RCC 7860 (cell line): ENCODE results near the gene FNDC10.

Experiments used
- DNase-seq: peaks from one replicate; pipeline ENCODE4 v3.0.0-alpha.2; 2015; ENCODE audit warnings: low spot score
- FAIRE-seq: peaks from 2 replicates; lab custom pipeline; 2012; peaks lifted over from hg19 to GRCh38; lab: Jason Lieb, UNC

FNDC10 gene

DNA sequence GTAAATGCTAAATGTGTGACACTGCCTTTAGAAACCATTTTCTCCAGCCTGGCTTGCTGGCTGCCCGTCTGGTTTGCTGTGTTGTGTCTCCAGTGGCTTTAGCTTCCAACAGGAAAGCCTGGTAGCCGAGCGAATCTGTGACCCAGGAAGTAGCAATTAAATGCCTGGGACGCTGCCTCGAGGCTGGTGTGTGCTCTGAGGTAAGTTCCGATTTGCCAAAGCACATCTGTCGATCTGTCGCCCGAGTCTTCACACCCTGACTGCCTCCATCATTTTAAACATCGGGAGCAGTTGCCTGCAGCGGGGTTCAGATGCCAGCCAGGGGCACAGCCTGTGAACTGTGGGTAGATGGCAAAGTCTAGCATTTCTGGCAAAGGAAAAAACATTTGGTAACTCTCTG, 17.6 kb upstream of the FNDC10 start:
- DNase-seq, result no peak
- no peak for FAIRE-seq

DNA sequence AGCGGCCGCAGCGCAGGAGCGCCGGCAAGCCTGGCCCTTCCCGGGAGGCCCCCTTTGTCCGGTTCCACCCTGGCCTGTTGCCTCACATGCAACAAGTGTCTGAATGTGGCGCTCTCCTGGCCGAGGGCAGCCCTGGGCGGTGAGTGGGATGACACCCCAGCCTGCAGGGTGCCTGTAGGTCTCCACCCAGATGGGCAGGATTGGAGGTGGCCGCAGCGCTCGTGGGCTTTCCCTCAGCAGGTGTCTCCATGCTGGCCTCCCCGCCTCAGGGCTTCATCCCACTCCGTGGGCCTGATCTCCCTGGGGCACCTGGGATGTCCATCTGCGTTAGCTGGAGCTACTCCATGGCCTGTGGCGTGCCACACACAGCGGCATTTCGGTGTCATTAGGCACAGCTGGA, 16.9 kb upstream of the FNDC10 start:
- FAIRE-seq (no peak), DNase-seq (no peak)

DNA sequence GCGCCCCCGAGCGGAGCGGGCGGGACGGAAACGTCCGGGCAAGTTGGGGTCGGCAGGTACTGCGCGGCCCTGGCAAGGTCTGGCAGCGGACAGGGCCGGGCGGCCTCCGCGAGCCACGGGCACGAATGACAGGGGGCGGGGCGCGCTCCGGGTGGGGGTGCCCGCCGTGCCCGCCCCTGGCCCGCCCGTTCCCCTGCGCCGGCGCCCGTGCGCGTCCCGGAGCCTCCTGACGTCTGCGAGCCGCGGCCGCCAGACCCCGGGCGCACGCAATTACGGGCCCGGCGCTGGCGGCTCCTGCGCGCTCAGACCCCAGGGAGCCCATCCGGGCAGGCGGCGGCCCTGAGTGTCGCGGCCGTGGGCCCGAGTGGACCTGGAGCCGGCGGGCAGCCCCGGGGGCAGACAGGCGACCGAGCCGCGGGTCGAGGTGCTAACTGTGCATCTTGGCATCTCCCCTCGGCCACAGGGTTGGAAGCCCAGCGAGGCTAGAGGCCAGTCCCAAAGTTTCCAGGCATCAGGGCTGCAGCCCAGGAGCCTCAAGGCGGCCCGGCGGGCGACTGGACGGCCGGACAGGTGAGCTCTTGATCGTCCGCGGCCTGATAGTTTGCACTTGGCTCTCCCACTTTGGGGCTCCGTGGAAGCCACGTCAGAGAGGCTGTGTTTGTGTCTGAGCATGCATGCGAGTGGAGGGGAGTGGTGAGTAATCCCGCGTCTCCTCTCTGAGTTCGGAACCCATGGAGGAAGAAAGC, 16.3 kb upstream of the FNDC10 start:
- DNase-seq (no peak), FAIRE-seq (no peak)

DNA sequence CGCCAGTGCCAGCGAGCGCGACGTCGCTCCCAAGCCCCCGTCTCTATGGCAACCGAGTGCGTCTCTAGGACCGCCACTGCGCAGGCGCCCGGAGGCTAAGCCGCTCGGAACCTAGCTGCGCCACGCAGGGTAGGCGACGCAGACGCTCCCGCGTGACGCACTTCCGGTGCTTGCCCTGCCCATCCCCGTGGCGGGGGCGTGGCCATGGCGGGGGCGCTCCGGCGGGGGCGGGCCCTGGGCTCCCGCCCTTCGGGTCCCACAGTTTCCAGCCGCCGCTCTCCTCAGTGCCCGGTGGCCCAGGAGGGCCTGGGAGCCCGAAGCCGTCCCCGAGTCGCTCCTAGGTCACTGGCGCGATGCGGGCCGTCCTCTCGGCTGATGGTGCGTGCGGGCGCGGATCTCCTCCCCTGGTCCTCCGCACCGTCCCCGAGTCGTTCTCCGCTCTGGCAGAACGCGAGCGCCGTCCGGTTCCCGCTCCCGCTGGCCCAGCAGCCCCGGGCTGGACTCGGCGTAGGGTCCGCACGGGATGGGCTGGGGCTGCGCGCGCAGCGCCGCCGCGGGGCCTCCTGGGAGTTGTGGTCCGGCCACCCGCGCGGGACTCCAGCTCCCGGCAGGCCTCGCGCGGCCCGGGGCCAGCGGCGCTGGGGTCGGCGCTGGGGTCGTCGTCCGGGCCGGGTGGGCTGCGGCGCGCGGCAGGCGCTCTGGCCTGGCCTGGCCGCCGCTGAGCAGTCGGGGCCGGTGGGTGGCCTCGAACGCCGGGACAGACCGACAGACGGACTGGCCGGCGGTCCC, 15.5 kb upstream of the FNDC10 start, which contains the start of gene MIB2:
Gene MIB2 (plus strand): TSS at position 245 of the 789 bp plus-strand sequence. CDS start 7,953 bp downstream, outside the sequence.
- peak; percentile 94 for DNase-seq
- no peak for FAIRE-seq

DNA sequence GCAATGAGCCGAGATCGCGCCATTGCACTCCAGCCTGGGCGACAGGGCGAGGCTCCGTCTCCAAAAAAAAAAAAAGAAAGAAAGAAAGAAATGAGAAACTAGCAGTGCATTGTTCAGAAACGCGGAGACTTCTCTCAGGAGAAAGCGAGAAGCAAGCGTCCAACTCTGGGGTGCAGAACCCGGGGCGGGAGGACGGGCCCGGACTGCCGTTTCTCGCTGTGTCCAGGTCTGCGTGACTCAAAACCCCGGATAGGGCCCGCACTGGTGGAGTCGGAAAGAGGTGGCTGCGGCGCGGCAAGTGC, 15.0 kb upstream of the FNDC10 start:
- FAIRE-seq, result no peak

DNA sequence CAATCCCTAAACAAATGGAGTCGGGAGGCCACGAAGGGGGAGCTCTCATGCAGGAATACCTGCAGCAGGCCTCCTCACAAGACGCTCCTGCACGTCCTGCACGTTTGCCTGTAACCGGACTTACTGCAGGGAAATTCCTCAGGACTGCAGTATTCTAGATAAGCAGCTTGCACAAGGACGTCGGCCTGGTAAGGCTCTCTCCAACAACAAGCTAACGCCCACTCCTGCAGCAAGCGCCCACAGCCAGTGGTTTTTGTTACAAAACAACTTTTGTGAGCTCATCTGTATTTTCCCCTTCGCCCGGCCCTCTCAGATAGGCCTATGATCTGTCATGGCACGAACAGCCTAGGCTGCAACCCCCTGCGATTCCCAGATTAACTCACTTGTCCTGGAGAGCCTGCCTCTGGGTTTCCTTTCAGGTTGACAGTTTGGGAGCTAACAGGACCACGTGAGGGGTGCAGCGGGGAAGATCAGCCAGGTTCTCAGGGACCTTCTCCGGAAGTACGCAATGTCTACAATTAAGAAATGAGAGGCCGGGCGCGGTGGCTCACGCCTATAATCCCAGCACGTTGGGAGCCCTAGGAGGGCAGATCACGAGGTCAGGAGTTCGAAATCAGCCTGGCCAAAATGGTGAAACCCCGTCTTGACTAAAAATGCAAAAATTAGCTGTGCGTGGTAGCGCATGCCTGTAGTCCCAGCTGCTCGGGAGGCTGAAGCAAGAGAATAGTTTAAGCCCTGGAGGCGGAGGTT, 14.4 kb upstream of the FNDC10 start:
- peak; percentile 9 for DNase-seq
- FAIRE-seq, result no peak

More for the DNA sequence above, 15.0 kb upstream of the FNDC10 start:
- no peak for DNase-seq

DNA sequence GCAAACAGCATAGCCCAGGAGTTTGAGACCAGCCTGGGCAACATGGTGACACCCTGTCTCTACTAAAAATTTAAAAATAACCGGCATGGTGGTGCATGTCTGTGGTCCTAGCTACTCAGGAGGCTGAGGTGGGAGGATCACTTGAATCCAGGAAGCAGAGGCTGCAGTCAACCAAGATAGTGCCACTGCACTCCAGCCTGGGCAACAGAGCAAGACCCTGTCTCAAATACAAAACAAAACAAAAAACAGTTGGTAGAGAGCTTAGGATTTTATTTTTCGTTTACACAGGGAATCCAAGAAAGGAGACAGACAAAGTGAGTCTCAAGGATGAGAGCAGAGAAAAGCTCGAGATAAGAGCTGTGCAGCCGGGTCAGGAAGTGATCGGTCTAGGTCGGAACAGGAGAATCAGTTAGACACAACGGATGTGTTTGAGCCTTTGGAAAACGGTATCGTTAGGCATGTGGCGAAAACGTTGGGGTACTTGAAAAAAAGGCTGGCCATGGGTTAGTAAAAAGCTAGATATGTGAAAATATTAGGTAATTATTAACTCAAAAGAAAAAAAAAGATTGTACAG, 13.7 kb upstream of the FNDC10 start:
- no peak for DNase-seq
- FAIRE-seq, result no peak

DNA sequence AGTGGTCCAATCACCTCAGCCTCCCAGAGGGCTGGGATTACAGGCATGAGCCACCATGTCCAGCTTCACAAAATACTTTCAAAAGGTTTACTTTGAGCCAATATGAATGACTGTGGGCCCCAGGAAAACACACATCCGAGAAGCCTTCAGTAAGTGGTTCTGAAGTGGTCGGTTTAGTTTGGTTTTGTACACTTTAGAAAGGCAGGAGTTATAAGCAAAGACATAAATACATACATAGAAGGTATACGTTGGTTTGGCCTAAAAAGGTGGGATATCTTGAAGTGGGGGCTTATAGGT, 12.1 kb upstream of the FNDC10 start:
- no peak for FAIRE-seq
- no peak for DNase-seq

DNA sequence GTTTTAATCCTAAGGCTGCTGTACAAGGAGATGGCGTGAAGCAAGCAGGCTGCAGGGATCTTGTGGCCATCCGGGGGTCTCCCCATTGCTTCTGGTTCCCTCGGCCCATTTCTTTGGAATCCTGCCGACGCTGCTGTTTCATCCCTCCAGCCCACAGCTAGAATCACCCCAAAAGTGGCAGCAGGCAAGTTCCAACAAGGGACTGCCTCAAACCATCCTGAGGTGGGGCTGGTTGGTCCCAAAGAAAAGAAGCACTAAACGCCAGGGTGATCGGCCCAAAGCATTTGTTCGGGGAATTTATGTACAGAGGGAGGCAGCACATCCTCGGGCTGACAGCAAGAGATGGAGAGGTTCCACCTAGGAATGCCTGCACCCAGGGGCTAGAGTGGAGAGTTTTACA, 10.9 kb upstream of the FNDC10 start:
- FAIRE-seq, result no peak

DNA sequence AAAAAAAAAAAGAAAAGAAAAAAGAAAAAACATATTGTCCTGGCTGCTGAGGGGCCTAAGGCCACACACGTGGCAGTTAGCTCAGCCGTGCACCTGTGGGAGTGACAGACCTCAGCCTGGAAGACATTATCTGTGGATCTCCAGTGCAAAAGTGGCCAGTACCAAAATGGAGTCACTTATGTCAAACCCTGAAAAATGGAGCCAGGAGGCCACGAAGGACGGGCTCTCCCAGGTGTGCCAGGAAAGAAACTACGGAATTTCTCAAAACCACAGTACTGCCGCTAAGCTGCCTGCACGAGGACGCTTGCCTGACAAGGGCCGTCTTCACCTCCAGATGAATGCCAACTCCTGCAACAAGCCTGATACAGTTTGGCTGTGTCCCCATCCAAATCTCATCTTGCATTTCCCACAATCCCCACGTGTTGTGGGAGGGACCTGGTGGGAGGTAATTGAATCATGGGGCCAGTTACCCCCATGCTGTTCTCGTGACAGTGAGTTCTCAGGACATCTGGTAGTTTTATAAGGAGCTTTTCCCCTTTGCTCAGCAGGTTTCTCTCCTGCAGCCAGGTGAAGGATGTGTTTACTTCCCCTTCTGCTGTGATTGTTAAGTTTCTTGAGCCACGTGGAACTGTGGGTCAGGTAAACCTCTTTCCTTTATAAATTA, 10.0 kb upstream of the FNDC10 start:
- FAIRE-seq, result no peak
- no peak for DNase-seq

More for the DNA sequence above, 10.9 kb upstream of the FNDC10 start:
- no peak for DNase-seq

DNA sequence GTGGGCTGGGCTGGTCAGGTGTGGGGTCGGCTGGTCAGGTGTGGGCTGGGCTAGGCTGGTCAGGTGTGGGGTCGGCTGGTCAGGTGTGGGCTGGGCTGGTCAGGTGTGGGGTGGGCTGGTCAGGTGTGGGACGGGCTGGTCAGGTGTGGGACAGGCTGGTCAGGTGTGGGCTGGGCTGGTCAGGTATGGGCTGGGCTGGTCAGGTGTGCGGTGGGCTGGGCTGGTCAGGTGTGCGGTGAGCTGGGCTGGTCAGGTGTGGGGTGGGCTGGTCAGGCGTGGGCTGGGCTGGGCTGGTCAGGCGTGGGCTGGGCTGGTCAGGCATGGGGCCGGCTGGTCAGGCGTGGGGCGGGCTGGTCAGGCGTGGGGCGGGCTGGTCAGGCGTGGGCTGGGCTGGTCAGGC, 6.3 kb upstream of the FNDC10 start:
- FAIRE-seq (no peak), DNase-seq (no peak)

DNA sequence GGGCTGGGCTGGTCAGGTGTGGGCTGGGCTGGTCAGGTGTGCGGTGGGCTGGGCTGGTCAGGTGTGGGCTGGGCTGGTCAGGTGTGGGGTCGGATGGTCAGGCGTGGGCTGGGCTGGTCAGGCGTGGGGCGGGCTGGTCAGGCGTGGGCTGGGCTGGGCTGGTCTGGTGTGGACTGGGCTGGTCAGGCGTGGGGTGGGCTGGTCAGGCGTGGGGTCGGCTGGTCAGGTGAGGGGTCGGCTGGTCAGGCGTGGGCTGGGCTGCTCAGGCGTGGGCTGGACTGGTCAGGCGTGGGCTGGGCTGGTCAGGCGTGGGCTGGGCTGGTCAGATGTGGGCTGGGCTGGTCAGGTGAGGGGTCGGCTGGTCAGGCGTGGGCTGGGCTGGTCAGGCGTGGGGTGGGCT, 5.8 kb upstream of the FNDC10 start:
- FAIRE-seq (no peak), DNase-seq (no peak)

DNA sequence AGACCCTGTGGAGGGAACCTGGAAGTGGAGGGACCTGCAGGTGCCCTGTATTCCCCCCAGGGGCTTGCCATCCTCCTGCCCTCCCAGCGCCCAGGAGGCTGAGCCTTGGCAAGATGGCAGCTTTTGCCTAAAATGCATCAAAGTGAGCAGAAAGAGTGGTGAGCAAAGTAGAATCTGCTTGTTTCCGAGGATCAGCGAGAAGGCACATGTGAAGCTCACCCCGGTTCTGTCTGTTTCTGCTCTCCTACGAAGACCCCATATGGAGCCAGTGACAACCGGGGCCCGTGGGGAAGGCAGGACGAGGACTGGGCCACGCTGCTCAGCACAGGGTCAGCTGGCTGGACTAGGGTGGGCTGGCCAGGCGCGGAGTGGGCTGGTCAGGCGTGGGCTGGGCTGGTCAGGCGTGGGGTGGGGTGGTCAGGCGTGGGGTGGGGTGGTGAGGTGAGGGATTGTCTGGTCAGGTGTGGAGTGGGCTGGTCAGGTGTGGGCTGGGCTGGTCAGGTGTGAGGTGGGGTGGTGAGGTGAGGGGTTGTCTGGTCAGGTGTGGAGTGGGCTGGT, 5.2 kb upstream of the FNDC10 start:
- FAIRE-seq, result no peak
- no peak for DNase-seq

DNA sequence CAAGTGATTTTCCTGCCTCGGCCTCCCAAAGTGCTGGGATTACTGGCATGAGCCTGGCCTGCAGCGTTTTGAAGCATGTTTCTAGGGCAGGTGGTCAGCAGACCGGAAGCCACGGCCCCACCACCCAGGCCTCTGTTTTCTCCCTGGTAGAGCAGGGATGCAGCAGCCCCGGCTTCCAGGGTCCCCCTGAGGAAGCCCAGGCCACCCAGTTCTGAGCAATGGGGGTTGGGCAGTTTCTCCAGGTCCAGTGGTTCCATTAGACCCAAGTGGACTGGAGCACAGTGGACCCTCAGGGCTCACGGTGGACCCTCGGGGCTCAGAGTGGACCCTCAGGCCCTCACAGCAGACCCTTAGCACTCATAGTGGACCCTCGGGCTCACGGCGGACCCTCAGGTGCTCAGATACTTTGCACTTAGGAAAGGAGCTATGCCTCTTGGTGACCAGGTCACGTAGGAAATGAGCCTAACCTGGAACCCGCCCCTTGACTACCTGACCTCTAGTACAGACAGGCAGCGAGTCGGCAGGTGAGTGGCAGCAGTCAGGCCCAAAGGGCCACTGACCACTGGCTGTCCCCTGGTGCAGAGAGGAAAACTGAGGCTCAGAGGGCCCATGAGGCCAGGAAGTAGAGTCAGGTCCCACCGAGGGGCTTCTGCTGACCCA, 4.6 kb upstream of the FNDC10 start:
- DNase-seq, result no peak
- FAIRE-seq, result no peak

DNA sequence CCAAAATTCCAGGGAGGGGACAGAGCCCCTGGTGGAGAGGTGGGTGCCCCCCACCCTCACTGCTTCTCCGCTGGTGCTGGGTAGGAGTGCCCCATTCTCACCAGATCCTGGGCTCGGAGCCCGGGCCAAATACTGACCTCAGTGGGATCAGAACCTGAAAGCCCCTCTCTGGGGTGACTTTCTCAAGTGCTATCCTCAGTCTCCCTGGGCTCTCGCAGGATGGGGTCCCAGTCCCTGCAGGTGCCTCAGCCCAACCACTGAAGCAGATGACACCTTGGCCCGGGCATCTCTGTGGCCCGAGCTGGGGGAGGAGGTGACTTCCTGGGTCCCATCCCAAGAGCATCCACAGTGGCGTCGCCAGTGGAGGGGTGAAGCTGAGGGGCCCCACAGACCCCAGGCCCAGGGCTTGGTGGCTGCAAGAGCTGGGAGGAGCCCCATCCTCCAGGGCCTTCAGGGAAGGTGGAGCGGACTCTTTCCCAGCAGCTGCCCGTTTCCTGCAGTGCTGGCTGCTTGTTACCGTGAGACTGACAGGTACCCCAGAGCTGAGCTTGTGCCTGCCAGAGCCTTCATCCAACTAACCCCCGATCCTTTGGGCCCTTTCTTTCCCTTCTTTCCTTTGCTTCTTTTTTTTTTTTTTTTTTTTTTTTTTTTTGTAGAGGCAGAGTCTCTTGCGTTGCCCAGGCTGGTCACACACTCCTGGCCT, 3.9 kb upstream of the FNDC10 start:
- FAIRE-seq (no peak), DNase-seq (no peak)

DNA sequence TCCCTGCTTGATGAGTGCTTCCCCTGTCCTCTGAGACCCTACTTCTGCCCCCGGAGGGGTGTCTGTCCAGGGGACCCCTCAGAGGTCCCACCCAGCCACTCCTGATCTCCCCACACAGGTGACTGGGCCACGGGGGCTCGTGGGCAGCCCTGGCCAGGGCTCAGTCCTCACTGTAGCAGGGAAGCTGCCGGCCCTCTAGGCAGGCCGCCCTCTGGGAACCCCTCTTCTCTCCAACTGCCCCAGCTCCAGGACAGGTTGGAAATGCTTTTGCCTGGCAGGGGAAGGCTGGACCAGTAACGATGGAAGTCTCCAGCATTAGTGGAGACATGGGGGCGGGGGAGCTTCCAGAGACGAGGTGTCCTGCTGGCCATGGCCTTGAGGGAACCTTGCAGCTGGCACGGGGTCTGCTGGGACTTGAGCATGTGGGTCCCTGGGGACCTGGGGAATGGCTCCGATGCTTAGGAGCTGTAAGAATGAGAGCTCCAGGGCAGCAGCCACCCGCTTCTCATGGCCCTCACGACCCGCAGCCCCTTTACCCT, 3.1 kb upstream of the FNDC10 start:
- FAIRE-seq, result no peak

DNA sequence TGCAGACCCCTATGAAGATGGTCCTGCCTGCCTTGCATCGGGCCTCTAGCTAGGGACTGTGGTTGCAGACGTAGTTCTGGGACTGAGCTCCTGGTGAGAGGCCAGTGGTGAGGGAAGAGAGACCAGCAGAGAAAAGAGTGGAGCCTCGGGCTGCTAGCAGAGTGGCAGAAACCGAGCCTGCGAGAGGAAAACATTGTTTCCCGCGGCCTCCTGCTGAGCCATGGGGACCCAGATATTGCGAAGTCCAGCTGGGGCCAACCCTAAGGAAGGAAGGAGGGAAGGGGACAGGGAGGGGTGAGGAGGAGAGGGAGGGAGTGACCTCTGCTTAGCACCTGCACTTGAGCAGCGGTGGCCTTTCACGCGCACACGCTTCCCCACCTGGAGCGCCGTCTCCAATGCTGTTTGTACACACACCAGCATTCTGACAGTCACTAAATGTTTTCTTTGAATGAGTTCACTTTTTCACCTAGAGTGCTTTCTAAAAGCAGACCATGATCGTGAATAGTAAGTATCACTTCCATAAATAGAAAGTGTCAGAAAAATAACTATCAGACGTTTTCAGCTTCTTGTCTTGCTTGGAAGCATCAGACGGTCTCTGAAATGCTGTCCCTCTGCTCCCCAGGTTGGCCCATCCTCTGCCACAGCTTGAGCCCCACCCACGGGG, 2.5 kb upstream of the FNDC10 start:
- FAIRE-seq (no peak), DNase-seq (no peak)

More for the DNA sequence above, 3.1 kb upstream of the FNDC10 start:
- no peak for DNase-seq

DNA sequence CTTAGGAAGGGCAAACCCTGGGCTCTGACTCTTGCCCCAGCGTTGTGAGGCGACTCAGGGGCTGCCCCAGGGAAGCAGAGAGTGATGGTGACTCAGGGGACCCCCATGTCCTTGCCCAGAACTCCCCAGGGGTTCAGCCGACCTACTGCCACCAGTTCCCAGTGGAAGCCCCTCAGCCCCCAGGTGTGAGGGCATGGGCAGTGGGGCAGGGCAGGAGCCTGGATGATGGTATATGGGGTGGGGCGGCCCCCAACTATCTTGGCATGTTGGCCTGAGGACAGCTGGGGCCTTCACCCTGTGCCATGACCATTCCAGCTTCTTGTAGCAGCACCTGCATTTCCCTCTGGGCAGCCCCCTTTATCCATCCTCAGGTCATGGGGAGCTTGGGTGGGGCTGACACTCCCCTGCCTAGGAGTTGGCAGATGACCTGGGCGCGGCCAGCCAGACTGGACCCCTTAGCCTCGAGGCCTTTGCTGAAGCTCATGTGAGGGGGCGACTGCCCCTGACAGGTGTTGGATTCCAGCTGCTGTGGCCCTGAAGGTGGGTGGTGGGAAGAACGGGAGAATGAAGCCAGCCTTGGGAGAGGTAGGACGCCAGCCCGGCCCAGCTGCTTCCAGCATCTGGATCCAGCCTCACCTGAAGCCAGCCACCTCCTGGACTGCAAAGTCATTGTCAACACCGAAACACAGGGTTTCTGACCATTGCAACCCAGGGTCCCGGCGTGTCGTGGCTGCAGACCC, 1.8 kb upstream of the FNDC10 start:
- FAIRE-seq (no peak), DNase-seq (no peak)
